SU-DHL-6 (cell line): Measurements from ENCODE around the gene STYXL1.

Source experiments
- H2AFZ ChIP-seq: fragments of 200-600 bp; sonication (generic); 2 replicates; pipeline ENCODE4 v1.6.1; 2014; ENCODE audit warnings: low read depth, mild to moderate bottlenecking, moderate library complexity, mixed read lengths, antibody characterized with exemption, low read length; ENCODE audit not compliant: severe bottlenecking
- H3F3A ChIP-seq: fragments of 200-600 bp; shearing (Covaris generic); 2 replicates; pipeline ENCODE4 v1.6.0; 2016; ENCODE audit warnings: antibody characterized with exemption, mild to moderate bottlenecking; ENCODE audit not compliant: insufficient read depth
- H3K27ac ChIP-seq: fragments of 200-600 bp; sonication (generic); 2 replicates; pipeline ENCODE4 v1.5.1; 2016; ENCODE audit warnings: low read depth, mild to moderate bottlenecking, low read length, moderate library complexity, mixed read lengths
- H3K27me3 ChIP-seq: fragments of 200-600 bp; sonication (generic), shearing (Covaris generic); 2 replicates; pipeline ENCODE4 v1.6.0; 2014; ENCODE audit warnings: mild to moderate bottlenecking, low read length
- H3K36me3 ChIP-seq: fragments of 200-600 bp; sonication (generic); 2 replicates; pipeline ENCODE4 v1.6.1; 2014; ENCODE audit warnings: mild to moderate bottlenecking, low read length, mixed read lengths
- H3K4me2 ChIP-seq: fragments of 300-600, 200-600 bp; shearing (Covaris generic), sonication (generic); 2 replicates; pipeline ENCODE4 v1.6.0; 2014; ENCODE audit warnings: low read length, low read depth, mild to moderate bottlenecking; ENCODE audit not compliant: poor library complexity, severe bottlenecking
- H3K4me3 ChIP-seq: fragments of 200-600 bp; sonication (generic); 2 replicates; pipeline ENCODE4 v1.5.1; 2014; ENCODE audit warnings: antibody characterized with exemption, low read length, mild to moderate bottlenecking, mixed read lengths; ENCODE audit not compliant: insufficient read depth, poor library complexity, severe bottlenecking
- H3K79me2 ChIP-seq: fragments of 200-600 bp; sonication (generic); 2 replicates; pipeline ENCODE4 v1.6.1; 2014; ENCODE audit warnings: mild to moderate bottlenecking, low read length, moderate library complexity; ENCODE audit not compliant: insufficient read depth
- H3K9ac ChIP-seq: fragments of 200-600 bp; sonication (generic); 2 replicates; pipeline ENCODE4 v1.7.0; 2014; ENCODE audit warnings: mild to moderate bottlenecking, low read length
- H3K9me2 ChIP-seq: fragments of 200-600 bp; sonication (generic); replicated peaks from 2 replicates; pipeline ENCODE4 v1.6.1; 2014; ENCODE audit warnings: low read length; ENCODE audit not compliant: insufficient read depth
- H3K9me3 ChIP-seq: fragments of 200-600 bp; sonication (generic); 2 replicates; pipeline ENCODE4 v1.6.1; 2014; ENCODE audit warnings: low read length, mixed read lengths; ENCODE audit not compliant: insufficient read depth
- H4K20me1 ChIP-seq: fragments of 200-600 bp; sonication (generic); 2 replicates; pipeline ENCODE4 v1.6.1; 2014; ENCODE audit warnings: low read depth, mild to moderate bottlenecking, antibody characterized with exemption, low read length, moderate library complexity, mixed read lengths
- EZH2phosphoT487 ChIP-seq: fragments of 200-600 bp; sonication (generic), shearing (Covaris generic); conservative IDR thresholded peaks from 2 replicates; pipeline ENCODE4 v1.6.1; 2018; ENCODE audit warnings: mild to moderate bottlenecking, antibody characterized with exemption, low read length, moderate library complexity, mixed read lengths
- TF ChIP-seq, protein P1 (sequence below): fragments of 200-600 bp; sonication (generic); IDR thresholded peaks from one replicate; pipeline ENCODE4 v1.5.1; 2017; ENCODE audit warnings: antibody characterized with exemption, mild to moderate bottlenecking, low read length, moderate library complexity; ENCODE audit not compliant: insufficient read depth, poor library complexity, severe bottlenecking

The STYXL1 gene

DNA sequence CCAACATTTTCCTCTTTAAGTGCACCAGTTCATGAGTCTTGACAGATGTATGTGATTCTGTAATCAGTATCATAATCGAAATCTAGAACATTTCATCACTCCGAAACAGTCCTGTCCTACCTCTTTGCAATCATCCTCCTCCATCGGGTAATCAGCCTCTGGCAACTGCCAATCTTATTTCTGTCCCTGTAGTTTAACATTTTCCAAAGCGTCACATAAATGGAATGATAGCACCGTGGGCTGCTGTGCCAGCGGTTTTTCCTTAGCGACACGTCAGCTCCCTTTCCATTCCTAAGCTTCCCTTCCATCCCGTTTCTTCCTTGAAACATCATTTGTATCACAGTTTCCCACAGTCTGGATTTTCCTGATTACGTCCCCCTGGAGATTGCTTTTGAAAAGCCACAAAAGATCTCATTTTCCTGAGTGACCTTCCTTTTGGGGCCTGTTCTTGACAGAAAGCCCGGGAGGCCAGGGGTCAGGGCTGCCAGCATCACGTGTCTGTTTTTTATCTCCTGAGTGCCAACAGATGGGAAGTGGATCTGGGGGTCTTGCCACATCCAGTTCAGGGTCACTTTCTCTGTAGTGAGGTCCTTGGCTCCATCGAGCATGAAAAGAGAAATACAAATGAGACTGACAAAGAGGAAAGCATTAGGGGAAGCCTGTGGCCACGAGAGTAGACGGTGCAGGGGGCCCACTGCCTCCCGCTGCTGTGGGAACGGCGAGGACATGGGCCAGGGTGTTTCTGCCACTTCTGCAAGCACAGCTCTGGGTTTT lies 85.0 kb downstream of the STYXL1 start:
- H3F3A ChIP-seq: no peaks in the 10 kb centered on the region
- H3K9me2 ChIP-seq: no peaks in the 10 kb centered on the region
- no peaks in the 10 kb centered on the region for H3K9me3 ChIP-seq
- no peaks in the 10 kb centered on the region for H3K36me3 ChIP-seq
- no peak overlapping the region for H3K4me2 ChIP-seq
- H3K4me3 ChIP-seq: no peak overlapping the region
- no peaks in the 10 kb centered on the region for H3K79me2 ChIP-seq
- H4K20me1 ChIP-seq: no peaks in the 10 kb centered on the region
- no peak overlapping the region for H2AFZ ChIP-seq
- no peaks in the 10 kb centered on the region for H3K27me3 ChIP-seq
- no peak overlapping the region for H3K9ac ChIP-seq
- no peak for TF ChIP-seq EZH2phosphoT487
- TF ChIP-seq, protein P1, sequence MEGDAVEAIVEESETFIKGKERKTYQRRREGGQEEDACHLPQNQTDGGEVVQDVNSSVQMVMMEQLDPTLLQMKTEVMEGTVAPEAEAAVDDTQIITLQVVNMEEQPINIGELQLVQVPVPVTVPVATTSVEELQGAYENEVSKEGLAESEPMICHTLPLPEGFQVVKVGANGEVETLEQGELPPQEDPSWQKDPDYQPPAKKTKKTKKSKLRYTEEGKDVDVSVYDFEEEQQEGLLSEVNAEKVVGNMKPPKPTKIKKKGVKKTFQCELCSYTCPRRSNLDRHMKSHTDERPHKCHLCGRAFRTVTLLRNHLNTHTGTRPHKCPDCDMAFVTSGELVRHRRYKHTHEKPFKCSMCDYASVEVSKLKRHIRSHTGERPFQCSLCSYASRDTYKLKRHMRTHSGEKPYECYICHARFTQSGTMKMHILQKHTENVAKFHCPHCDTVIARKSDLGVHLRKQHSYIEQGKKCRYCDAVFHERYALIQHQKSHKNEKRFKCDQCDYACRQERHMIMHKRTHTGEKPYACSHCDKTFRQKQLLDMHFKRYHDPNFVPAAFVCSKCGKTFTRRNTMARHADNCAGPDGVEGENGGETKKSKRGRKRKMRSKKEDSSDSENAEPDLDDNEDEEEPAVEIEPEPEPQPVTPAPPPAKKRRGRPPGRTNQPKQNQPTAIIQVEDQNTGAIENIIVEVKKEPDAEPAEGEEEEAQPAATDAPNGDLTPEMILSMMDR: no peak
- H3K27ac ChIP-seq: no peak overlapping the region

- H3K4me3 ChIP-seq: no peak overlapping the region
- TF ChIP-seq, protein P1: no peak
- no peak for TF ChIP-seq EZH2phosphoT487
- no peak overlapping the region for H3K9ac ChIP-seq
- no peak overlapping the region for H2AFZ ChIP-seq
- H3K4me2 ChIP-seq: no peak overlapping the region
- no peaks in the 10 kb centered on the region for H3K79me2 ChIP-seq
- H3K9me2 ChIP-seq: no peaks in the 10 kb centered on the region
- H3K27me3 ChIP-seq: no peaks in the 10 kb centered on the region
- H4K20me1 ChIP-seq: no peaks in the 10 kb centered on the region
- H3K27ac ChIP-seq: no peak overlapping the region
- no peaks in the 10 kb centered on the region for H3K9me3 ChIP-seq
- H3F3A ChIP-seq: no peaks in the 10 kb centered on the region
- no peaks in the 10 kb centered on the region for H3K36me3 ChIP-seq
Observed at GRCh38 chr7:75961218-75961617, 86.6 kb downstream of the STYXL1 start.

- TF ChIP-seq, protein P1: no peak
- no peak for TF ChIP-seq EZH2phosphoT487
- Histone ChIP-seq H3K36me3 (no peaks in the 10 kb centered on the region), H3K79me2 (no peaks in the 10 kb centered on the region), H3K9ac (no peak overlapping the region), H3K27me3 (no peaks in the 10 kb centered on the region), H4K20me1 (no peaks in the 10 kb centered on the region), H3K27ac (no peak overlapping the region), H3K9me3 (no peaks in the 10 kb centered on the region), H3F3A (no peaks in the 10 kb centered on the region), H3K4me2 (no peak overlapping the region), H2AFZ (no peak overlapping the region), H3K4me3 (no peak overlapping the region), H3K9me2 (no peaks in the 10 kb centered on the region)
Observed at GRCh38 chr7:75960372-75960771, 87.4 kb downstream of the STYXL1 start.
